GM10248 (cell line): Measurements from ENCODE around the gene KCTD15.
"Not testable (repeated sequence)": the region's sequence is repeated elsewhere in the genome, so short reads cannot be mapped to it uniquely, and the experiment has no call there.

Source experiments
- CTCF ChIA-PET: fragments of 300-600 bp; sonication (Branson Sonifier 250); formaldehyde crosslinking; extraction: SDS; loops from one replicate; lab custom pipeline; 2021; ENCODE audit warnings: antibody characterized with exemption; lab: Yijun Ruan, JAX
- POLR2A ChIA-PET: fragments of 350-650 bp; sonication (Branson Sonifier 250); formaldehyde crosslinking; extraction: SDS; loops from one replicate; lab custom pipeline; 2020; ENCODE audit warnings: antibody characterized with exemption; lab: Yijun Ruan, JAX
- DNase-seq: peaks from one replicate; pipeline ENCODE4 v3.0.0; 2012; ENCODE audit errors: extremely low spot score
- TF ChIP-seq, protein P1 (sequence below): IDR thresholded peaks from 2 replicates; pipeline ENCODE4 v1.5.1; 2012; ENCODE audit warnings: mild to moderate bottlenecking, low read depth; ENCODE audit errors: extremely low read depth, missing control alignments, control extremely low read depth

KCTD15 gene

DNA sequence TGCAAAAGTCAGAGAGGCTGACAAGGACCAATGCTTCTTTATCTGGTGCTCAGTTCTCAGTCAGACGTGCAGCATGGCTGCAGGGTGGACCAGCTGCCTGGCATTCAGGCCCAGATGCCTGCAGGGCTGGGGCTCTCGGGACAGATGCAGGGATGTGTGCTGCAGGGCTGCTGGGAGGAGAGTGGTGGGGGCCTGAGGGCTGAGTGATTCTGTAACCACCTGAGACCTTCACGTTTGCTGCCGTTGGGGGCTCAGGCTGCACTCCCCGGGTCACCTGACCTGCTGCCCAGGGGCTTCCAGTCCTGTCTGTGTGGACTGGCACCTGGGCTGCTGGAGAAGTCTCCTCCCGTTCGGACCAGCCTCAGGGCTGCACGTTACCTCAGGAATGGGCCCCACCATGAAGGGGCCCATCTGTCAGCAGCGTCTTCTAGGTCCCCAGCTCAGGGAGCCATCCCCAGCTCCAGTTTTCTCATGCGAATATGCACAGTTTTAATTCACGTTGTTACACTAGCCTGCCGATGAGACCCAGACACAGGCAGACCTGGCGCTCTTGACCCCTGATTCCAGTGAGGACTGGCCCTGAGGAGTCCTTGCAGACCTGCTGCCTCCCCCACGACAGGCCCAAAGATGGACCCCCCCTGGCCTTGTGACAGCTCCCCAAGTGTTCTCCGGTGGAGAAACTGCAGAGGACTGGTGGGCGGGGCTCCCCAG, 16.9 kb downstream of the KCTD15 start:
- POLR2A ChIA-PET: no interaction called here
- CTCF ChIA-PET: no interaction called here
- TF ChIP-seq, protein P1, sequence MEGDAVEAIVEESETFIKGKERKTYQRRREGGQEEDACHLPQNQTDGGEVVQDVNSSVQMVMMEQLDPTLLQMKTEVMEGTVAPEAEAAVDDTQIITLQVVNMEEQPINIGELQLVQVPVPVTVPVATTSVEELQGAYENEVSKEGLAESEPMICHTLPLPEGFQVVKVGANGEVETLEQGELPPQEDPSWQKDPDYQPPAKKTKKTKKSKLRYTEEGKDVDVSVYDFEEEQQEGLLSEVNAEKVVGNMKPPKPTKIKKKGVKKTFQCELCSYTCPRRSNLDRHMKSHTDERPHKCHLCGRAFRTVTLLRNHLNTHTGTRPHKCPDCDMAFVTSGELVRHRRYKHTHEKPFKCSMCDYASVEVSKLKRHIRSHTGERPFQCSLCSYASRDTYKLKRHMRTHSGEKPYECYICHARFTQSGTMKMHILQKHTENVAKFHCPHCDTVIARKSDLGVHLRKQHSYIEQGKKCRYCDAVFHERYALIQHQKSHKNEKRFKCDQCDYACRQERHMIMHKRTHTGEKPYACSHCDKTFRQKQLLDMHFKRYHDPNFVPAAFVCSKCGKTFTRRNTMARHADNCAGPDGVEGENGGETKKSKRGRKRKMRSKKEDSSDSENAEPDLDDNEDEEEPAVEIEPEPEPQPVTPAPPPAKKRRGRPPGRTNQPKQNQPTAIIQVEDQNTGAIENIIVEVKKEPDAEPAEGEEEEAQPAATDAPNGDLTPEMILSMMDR: no peak
- DNase-seq: no peak

DNA sequence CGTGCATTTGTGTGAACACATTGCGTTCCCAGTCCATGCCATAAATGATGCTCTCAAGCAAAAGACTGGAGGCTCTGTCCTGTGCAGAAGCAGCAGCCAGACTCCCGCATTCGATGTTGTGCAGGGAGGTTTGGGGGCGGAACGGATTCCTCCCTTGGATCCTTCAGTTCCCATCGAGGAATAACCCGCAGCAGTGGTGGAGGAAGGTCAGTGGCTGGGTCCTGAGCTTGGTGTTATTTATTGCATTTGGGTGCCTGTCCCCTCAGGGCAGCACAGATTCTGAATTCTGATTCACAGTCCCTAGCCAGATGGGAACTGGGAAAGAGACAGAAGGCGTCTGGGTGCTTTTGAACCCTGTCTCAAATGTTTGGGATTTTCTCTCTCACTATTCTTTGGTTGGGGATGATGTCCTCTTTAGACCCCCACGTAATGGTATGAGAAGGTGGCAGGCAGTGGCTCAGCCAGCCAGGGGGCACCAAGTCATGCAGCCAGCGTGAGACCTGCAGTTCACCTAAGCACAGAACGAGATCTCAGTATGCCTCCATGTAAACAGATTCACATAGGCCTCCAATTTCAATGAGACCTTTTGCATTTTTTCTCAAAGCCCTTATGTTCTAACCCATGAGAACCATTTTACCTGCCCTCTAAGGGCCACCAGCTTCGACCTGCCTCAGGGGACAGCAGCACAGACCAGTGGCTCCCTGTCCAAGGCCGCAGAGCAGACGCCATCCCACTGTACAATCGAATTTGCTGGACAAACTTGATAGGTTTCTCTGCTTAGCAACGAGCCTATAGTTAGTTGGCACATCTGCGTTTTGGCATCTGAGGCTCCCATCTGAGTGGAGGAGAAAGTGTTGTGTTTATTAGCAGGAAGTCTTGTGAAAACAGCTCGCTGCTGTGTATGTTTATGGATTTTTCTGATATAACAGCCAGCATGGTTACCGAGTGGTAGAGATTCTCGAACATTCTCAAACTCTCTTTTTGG, 17.8 kb downstream of the KCTD15 start:
- POLR2A ChIA-PET: no interaction called here
- CTCF ChIA-PET: no interaction called here
- TF ChIP-seq, protein P1: no peak
- no peak for DNase-seq

DNA sequence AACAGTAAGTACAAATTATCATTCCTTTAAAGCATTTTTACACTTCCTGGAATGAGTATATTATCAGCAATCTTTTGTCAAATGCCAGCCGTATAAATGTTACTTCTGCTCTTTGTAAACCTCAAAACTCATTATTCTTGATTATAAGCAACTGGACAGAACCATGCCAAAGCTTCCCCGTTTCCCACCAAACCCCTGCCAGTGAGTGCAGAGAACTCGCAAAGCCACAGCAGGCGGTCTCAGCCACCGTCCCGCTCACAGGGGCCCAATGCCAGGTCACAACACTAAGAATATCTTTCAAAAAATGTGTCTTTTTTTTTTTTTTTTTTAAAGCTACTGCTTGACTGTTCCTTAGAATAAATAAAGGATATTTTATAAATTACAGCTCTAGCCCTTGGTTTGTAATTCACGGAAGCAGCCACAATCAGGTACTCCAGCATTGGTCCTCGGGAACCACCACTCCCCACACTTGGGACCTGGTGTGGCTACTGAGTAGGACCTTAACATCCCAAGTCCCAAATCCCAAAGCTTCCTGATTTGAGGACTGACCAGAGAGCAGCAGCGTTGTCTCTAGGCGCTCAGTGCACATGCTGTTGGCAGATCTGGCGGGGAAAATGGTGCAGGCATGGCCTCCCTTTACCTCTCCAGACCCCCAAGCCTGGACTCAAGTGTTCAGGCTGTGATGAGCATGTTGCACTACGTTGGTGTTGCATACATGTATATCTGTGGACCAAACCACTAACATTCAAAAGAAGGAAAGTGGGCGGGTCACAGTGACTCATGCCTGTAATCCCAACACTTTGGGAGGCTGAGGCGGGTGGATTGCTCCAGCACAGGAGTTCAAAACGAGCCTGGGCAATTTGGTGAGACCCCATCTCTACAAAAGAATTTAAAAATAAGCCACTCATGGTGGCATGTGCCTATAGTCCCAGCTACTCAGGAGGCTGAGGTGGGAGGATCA, 19.0 kb downstream of the KCTD15 start:
- DNase-seq: no peak
- TF ChIP-seq, protein P1: no peak
- POLR2A ChIA-PET: no interaction called here
- CTCF ChIA-PET: interaction anchor here (1.8 kb wide), 1 partner anchor 38 kb away, joined by 4 read pairs; no protein-coding TSS in a partner anchor

DNA sequence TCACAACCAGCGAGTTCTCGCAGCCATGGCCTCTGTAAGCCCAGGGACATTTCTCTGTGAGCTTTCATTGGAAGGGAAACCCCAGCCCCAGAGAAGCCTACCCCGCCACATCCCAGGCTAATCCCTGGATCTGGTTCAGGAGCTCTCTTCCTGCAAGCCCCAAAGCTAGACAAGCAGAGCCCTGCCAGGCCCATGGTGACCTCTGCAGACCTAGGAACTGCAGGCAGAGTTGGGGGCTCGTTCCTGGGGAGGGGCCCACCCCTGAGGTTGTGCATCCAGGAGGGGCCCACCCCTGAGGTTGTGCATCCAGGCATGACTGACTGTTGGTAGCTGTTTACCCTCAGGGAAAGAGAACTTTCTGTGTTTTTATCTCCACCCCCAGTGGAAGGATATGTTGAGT, 21.7 kb downstream of the KCTD15 start:
- DNase-seq: no peak
- ChIA-PET CTCF (interaction anchor here (0.8 to 0.9 kb wide), 2 partner anchors 14 to 402 kb away, joined by 3 read pairs; no protein-coding TSS in a partner anchor), POLR2A (no interaction called here)
- TF ChIP-seq, protein P1: no peak

DNA sequence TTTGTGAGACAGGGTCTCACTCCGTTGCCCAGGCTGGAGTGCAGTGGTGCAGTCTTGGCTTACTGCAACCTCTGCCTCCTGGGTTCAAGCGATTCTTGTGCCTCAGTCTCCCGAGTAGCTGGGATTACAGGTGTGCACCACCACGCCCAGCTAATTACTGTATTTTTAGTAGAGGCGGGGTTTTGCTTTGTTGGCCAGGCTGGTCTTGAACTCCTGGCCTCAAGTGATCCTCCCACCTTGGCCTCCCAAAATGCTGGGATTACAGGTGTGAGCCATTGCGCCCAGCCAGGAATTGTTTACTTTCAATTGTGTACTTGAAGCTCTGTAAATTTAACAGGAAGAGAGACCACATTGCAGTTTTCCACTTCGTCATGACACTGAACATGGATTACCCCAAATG, 22.4 kb downstream of the KCTD15 start:
- CTCF ChIA-PET: interaction anchor here (1.1 kb wide), 1 partner anchor 14 kb away, joined by 4 read pairs; no protein-coding TSS in a partner anchor
- POLR2A ChIA-PET: not testable (repeated sequence)

DNA sequence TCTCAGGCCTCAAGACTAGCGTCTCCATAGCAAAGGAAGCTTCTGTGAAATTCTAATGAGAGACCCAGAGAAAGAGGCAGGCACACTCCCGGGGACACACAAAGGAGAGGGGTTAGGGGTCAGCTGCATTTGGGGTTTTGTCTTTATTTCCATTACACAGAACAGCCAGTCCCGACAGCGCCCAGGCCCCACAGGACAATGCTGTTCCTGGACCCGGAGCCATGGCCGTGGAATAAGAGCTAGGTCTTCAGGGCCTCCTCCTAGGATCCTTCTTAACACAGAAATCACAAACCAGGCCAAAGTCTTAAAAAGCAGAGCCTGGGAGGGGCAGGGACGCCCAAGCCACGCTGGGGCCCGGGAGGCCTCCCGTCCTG, 22.8 kb downstream of the KCTD15 start:
- TF ChIP-seq, protein P1: no peak
- no peak for DNase-seq
- CTCF ChIA-PET: interaction anchor here (1.1 kb wide), 1 partner anchor 13 kb away, joined by 4 read pairs; no protein-coding TSS in a partner anchor
- POLR2A ChIA-PET: no interaction called here

More for the DNA sequence above, 22.4 kb downstream of the KCTD15 start:
- not testable (repeated sequence) for DNase-seq
